ENCODE results near the gene GCH1.

- no peak for TF ChIP-seq CTCF (IDR thresholded peaks at IDR 0.05)
- TF ChIP-seq POLR2A (IDR thresholded peaks at IDR 0.05), result no peak
Observed at GRCh38 chr14:54889919-54890318, 12.7 kb downstream of the GCH1 start.

Measured in lower leg skin (tissue), 3 donors.